PFSK-1 (cell line): ENCODE results near the gene CROCC2.

Source experiments
- FOXP2 ChIP-seq: optimal IDR thresholded peaks from 2 replicates; pipeline ENCODE3; 2011; ENCODE audit warnings: borderline replicate concordance, control low read depth, inconsistent platforms; ENCODE audit not compliant: insufficient read depth; ENCODE audit errors: extremely low read length, extremely low read depth
- POLR2AphosphoS5 ChIP-seq: IDR thresholded peaks from 2 replicates; pipeline ENCODE4 v1.6.1; 2012; ENCODE audit warnings: low read depth, mild to moderate bottlenecking, control low read depth, low read length, moderate library complexity
- REST ChIP-seq, 2 experiments: IDR thresholded peaks; 2 replicates each; pipeline versions ENCODE4 v1.6.1 to v1.8.0; 2011 to 2012; ENCODE audit warnings: low read depth in 2 of 2, low read length in 2 of 2, control low read depth in 1 of 2, inconsistent platforms in 1 of 2, mild to moderate bottlenecking in 1 of 2, moderate library complexity in 1 of 2; ENCODE audit not compliant: insufficient read depth in 1 of 2
- SIN3A ChIP-seq: IDR thresholded peaks from 2 replicates; pipeline ENCODE4 v1.6.1; 2012; ENCODE audit warnings: mild to moderate bottlenecking, low read length, moderate library complexity, borderline replicate concordance; ENCODE audit not compliant: insufficient read depth
- TAF1 ChIP-seq: IDR thresholded peaks from 2 replicates; pipeline ENCODE4 v1.6.1; 2012; ENCODE audit warnings: low read length, control low read depth, borderline replicate concordance; ENCODE audit not compliant: insufficient read depth

The CROCC2 gene

GRCh38 chr2:240997141-240997855, 91.2 kb downstream of the CROCC2 start:
- TF ChIP-seq TAF1 (no peak), FOXP2 (no peak), REST (IDR thresholded peaks at IDR 0.05; ENCODE audit: insufficient read depth in 1 of 2, low read depth in 2 of 2, low read length in 2 of 2) (no peak), POLR2AphosphoS5 (no peak), SIN3A (no peak)

GRCh38 chr2:240997856-240998705, 91.9 kb downstream of the CROCC2 start, which contains the start of gene SNED1:
Gene SNED1, plus strand, starts transcription at chr2:240998618. Its CDS starts 220 bp downstream, at chr2:240998838.
- TF ChIP-seq SIN3A (no peak), TAF1 (no peak)

- TF ChIP-seq REST (IDR thresholded peaks at IDR 0.05; ENCODE audit: insufficient read depth in 1 of 2, low read depth in 2 of 2, low read length in 2 of 2) (no peak), TAF1 (no peak), FOXP2 (no peak), POLR2AphosphoS5 (no peak), SIN3A (no peak)
Measured at GRCh38 chr2:240998706-240998994, 92.5 kb downstream of the CROCC2 start.

GRCh38 chr2:240998995-240999791, 93.1 kb downstream of the CROCC2 start:
- TF ChIP-seq TAF1: no peak
- TF ChIP-seq POLR2AphosphoS5: no peak
- TF ChIP-seq SIN3A: no peak
- no peak for TF ChIP-seq FOXP2
- TF ChIP-seq REST (IDR thresholded peaks at IDR 0.05; ENCODE audit: insufficient read depth in 1 of 2, low read depth in 2 of 2, low read length in 2 of 2): no peak

- TF ChIP-seq POLR2AphosphoS5: no peak
Measured at GRCh38 chr2:240999873-241000541, 93.9 kb downstream of the CROCC2 start.
